ENCODE data around the gene ITIH4. TPM values are rescaled to one million over a fixed set of nuclear protein-coding genes. Genes with fewer than 3 reads are reported as not detected.

Gene ITIH4
- total RNA-seq, 2 donors from 2014 or later: 2.1 to 7.3 TPM

DNA sequence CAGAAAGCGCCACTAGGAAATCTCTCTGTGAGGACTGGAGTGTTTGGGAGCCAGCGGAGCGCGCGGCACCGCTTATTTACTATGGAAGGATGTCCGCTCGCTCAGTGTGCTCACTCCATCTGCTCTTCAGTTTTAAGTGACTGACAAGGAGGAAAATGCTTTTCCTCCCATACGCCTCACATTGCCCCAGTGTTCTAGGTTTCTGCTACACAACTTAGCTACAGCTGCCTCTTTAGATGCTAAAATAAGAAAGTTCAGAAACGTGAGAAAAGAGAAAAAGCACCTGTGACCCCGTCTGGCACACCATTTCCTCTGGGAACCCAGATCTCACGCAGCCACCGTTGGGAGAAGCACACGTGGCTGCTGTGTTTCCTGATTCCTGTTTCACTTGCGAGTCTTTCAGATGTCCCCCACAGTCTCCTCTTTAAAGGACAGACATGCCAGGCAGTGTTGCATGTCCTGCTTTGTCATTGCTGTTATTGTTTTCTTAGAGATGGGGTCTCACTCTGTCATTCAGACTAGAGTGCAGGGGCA is 16.0 kb upstream of the ITIH4 start:
- DNase-seq: no peak
- intact Hi-C loops (cut with DNase I): no loop called here
- no peak overlapping the region for H3K4me3 ChIP-seq
- no peaks in the 10 kb centered on the region for H3K4me1 ChIP-seq
- H3K27me3 ChIP-seq: no peaks in the 10 kb centered on the region
- TF ChIP-seq, protein P1, sequence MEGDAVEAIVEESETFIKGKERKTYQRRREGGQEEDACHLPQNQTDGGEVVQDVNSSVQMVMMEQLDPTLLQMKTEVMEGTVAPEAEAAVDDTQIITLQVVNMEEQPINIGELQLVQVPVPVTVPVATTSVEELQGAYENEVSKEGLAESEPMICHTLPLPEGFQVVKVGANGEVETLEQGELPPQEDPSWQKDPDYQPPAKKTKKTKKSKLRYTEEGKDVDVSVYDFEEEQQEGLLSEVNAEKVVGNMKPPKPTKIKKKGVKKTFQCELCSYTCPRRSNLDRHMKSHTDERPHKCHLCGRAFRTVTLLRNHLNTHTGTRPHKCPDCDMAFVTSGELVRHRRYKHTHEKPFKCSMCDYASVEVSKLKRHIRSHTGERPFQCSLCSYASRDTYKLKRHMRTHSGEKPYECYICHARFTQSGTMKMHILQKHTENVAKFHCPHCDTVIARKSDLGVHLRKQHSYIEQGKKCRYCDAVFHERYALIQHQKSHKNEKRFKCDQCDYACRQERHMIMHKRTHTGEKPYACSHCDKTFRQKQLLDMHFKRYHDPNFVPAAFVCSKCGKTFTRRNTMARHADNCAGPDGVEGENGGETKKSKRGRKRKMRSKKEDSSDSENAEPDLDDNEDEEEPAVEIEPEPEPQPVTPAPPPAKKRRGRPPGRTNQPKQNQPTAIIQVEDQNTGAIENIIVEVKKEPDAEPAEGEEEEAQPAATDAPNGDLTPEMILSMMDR (IDR thresholded peaks at IDR 0.05): no peak
- H3K27ac ChIP-seq: no peak overlapping the region
- H3K9ac ChIP-seq (ENCODE audit: low read depth in 2 of 2, low read length in 2 of 2): no peak overlapping the region
- H3K36me3 ChIP-seq: no peaks in the 10 kb centered on the region
- no peaks in the 10 kb centered on the region for H3K9me3 ChIP-seq

DNA sequence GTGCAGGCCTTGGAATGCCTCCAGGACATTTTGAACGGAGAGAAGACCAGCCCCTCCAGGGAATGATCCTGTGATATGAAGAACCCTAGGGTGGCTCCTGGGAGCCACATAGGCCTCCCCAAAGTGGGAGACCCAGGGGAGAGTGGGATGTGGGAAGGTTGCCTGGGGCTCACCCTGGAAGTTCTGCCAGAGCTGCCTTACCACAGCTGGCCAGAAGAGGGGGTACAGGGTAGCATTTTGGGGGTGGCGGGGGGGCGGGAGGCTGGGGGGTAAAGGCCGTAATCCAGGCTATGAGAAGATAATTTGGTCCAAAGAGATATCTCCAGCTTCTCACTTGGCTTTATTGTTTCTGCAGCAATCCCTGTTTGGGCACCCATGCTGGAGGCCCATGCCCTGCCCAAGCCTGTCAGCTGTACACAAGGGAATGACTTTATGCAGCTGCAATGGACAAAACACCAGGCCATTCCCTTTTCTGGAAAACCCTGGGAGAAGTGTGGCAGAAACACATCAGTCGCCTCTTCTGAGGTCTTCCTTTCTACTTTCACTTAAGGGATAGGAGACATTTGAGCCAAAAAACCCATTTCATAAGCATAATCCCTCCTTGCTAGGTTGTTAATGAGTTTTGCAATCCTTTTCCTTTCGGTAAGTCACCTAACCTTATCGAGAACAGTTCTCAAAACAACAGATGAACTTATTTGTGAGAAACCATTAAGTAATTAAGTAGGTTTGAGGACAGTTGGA is 15.4 kb upstream of the ITIH4 start:
- Histone ChIP-seq H3K36me3 (no peaks in the 10 kb centered on the region), H3K9ac (ENCODE audit: low read depth in 2 of 2, low read length in 2 of 2) (no peak overlapping the region), H3K9me3 (no peaks in the 10 kb centered on the region), H3K27me3 (no peaks in the 10 kb centered on the region), H3K4me1 (no peaks in the 10 kb centered on the region), H3K4me3 (no peak overlapping the region), H3K27ac (peak overlapping the region; percentile 17)
- intact Hi-C loops (cut with DNase I): no loop called here
- TF ChIP-seq, protein P1 (IDR thresholded peaks at IDR 0.05): peak; percentile 40
- no peak for DNase-seq

DNA sequence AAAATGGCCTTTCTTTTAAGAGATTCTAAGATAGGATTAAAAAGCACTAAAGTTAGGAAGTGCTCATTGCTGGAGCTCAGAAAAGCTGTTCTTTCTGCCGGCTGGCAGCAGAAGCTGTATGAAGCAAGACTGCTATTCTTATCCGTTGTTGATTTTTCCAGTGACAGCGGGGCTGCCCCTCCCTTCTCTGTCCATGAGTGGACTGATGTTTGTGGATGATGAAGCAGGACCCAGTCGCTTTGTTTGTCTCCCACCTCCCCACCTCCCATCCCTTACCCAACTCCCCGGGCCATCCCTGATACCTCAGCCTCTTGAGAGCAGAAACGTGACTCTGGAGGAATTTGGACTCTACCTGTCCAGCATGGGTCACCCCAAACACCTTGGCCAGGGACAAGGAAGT is 14.7 kb upstream of the ITIH4 start:
- peak overlapping the region; percentile 17 for H3K27ac ChIP-seq
- no peaks in the 10 kb centered on the region for H3K9me3 ChIP-seq
- H3K4me3 ChIP-seq: no peak overlapping the region
- no peak overlapping the region for H3K9ac ChIP-seq (ENCODE audit: low read depth in 2 of 2, low read length in 2 of 2)
- TF ChIP-seq, protein P1 (IDR thresholded peaks at IDR 0.05): no peak
- no peaks in the 10 kb centered on the region for H3K4me1 ChIP-seq
- peak; percentile 39 for DNase-seq
- H3K36me3 ChIP-seq: no peaks in the 10 kb centered on the region
- no peaks in the 10 kb centered on the region for H3K27me3 ChIP-seq
- intact Hi-C loops (cut with DNase I): no loop called here

DNA sequence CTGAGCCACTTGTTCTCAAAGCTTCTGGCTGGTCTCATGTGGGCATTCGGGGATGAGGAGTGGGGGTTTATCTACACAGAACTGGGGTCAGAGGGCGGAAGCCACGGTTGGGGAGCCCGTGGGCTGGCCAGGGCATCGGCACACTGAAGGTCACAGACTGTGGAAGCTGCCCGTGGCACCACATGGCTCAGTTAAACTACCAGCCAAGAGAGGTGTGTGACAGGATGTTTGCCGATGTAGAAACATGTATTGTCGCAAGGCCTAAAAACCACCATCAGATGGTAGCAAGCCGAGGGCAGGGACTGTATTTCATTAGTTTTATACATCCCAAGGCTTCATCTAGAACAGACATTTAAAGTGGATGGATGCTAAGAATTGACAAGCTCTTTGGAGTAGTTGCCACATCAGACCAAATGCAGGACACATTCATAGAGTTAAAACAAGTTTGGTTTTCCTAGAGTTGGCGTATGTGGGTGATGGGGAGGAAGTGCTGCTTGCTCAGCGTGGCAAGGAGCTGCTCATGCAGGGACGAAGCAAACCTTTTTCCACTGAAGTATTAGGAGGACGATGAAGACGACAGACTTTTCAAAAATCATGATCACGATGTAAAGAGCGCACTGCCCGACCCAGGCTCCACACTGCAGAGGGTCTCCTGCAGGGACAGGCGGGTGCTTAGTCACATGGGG is 14.0 kb upstream of the ITIH4 start:
- Histone ChIP-seq H3K36me3 (no peaks in the 10 kb centered on the region), H3K4me1 (no peaks in the 10 kb centered on the region), H3K9me3 (no peaks in the 10 kb centered on the region), H3K9ac (ENCODE audit: low read depth in 2 of 2, low read length in 2 of 2) (no peak overlapping the region), H3K27ac (no peak overlapping the region), H3K27me3 (no peaks in the 10 kb centered on the region), H3K4me3 (no peak overlapping the region)
- no peak for DNase-seq
- TF ChIP-seq, protein P1 (IDR thresholded peaks at IDR 0.05): no peak
- intact Hi-C loops (cut with DNase I): no loop called here

DNA sequence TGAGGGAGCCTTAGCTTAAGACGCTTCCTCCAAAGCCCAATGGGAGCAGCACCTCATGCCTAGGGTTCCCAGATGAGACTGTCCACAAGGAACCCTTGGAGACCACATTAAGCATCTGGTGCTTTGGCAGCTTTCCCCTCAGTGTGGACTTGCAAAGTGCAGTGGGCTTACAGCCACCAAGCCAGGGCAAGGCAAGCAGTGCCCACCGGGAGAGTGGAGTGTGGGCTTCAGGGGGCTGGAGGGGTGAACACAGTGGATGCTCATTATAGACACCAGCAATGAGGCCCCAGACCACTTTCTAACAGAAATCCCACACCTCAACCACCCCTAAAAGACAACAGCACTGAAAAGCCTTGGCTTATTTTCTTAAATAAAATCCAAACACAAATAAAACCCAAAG is 13.4 kb upstream of the ITIH4 start:
- TF ChIP-seq, protein P1 (IDR thresholded peaks at IDR 0.05): no peak
- H3K4me3 ChIP-seq: no peak overlapping the region
- intact Hi-C loops (cut with DNase I): no loop called here
- no peak overlapping the region for H3K27ac ChIP-seq
- no peaks in the 10 kb centered on the region for H3K36me3 ChIP-seq
- H3K27me3 ChIP-seq: no peaks in the 10 kb centered on the region
- DNase-seq: no peak
- H3K4me1 ChIP-seq: no peaks in the 10 kb centered on the region
- peak overlapping the region in 1 of 2 donors; percentile 24 for H3K9ac ChIP-seq (ENCODE audit: low read depth in 2 of 2, low read length in 2 of 2)
- no peaks in the 10 kb centered on the region for H3K9me3 ChIP-seq
